Esophagus squamous epithelium (tissue), 5 donors: ENCODE measurements around the gene HJV. TPM values are rescaled to one million over a fixed set of nuclear protein-coding genes. Genes with fewer than 3 reads are reported as not detected.

Experiments used
- DNase-seq: peaks from one replicate; lab custom pipeline; 2025; lab: John Stamatoyannopoulos, UW
- H3K27ac ChIP-seq, 4 donors: fragments of 200-600 bp; sonication (generic); one replicate each; pipeline ENCODE4 v1.5.1; 2016 to 2019; ENCODE audit warnings: mild to moderate bottlenecking in 1 of 4
- H3K27me3 ChIP-seq, 4 donors: fragments of 200-600 bp; sonication (generic); 1 replicate in 3 of 4; 2 replicates in 1 of 4; pipeline versions ENCODE4 v1.5.1 to v1.6.0; 2017 to 2021; ENCODE audit warnings: antibody characterized with exemption in 1 of 4
- H3K36me3 ChIP-seq, 3 donors: fragments of 200-600 bp; sonication (generic); one replicate each; pipeline ENCODE4 v1.5.1; 2016 to 2019
- H3K4me1 ChIP-seq, 3 donors: fragments of 200-600 bp; sonication (generic); one replicate each; pipeline ENCODE4 v1.5.1; 2017 to 2019
- H3K4me3 ChIP-seq, 4 donors: fragments of 200-600 bp; sonication (generic); 1 replicate in 3 of 4; 2 replicates in 1 of 4; pipeline ENCODE4 v1.5.1; 2016 to 2019; ENCODE audit warnings: mild to moderate bottlenecking in 2 of 4, moderate library complexity in 1 of 4
- H3K9me3 ChIP-seq, 3 donors: fragments of 200-600 bp; sonication (generic); one replicate each; pipeline ENCODE4 v1.5.1; 2016 to 2019
- POLR2A ChIP-seq, 4 donors: fragments of 450-650 bp; IDR thresholded peaks; one replicate each; pipeline ENCODE4 v1.6.1; 2017; ENCODE audit warnings: antibody characterized with exemption in 4 of 4, mild to moderate bottlenecking in 4 of 4, moderate library complexity in 3 of 4
- WGBS, 2 donors: methylation state at CpG; one replicate each; pipeline ENCODE4 v1.1.5; 2018; 5-methylcytosine and 5-hydroxymethylcytosine counted together
- intact Hi-C: fragments of 100-400 bp; cut with DNase I; formaldehyde crosslinking; loops from one replicate; pipeline ENCODE4 v1.15.0; 2022
- total RNA-seq, 4 donors: library from RNA; depleted of rRNA; stranded (reverse); fragments of >200 nt; gene quantifications; one replicate each; pipeline ENCODE4 v1.1.0, GENCODE V29; 2016
- TF ChIP-seq, protein P1 (sequence below), 6 experiments: fragments of 450-650 bp in 4 of 6; fragments of 200-600 bp in 2 of 6; sonication (generic) in 2 of 6; IDR thresholded peaks; one replicate each; pipeline ENCODE4 v1.5.1; 2016 to 2019; ENCODE audit warnings: antibody characterized with exemption in 6 of 6, mild to moderate bottlenecking in 4 of 6, moderate library complexity in 4 of 6
- donor health status: DM: yes; HTN: yes; CAD: no.

The HJV gene
- total RNA-seq, 4 donors from 2014 or later: not detected

DNA sequence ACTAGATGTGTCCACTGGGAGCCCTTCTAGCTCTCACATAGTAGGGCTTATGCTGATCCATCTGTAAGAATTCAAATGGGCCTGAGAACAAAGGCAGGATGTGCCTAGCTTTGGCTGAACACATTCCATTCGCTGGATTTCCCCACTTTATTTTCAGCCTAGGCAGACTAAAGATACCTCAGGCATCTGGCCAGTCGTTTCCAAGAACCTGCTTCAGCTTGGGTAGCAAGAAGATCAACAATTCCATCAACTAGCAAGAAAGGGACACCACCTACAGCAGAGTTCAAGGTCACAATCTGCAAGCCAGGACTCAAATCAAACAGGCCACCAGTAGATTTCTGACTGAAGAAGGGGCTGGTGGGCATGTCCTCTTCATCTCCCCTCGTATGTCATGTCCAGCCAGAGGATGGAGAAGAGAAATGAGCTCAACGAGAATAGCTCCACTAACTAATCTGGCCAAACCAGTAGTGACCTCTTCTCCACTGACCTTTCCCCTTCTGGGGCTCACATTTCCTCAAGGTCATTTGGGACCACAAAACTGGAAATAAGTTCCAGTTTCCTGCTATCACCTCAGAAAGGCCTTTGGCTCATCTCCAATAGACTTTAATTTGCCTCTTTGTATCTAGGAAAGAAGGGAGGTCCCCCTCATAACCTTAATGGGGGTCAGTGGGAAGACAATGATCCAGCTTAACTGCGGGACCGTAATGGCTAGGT, 39.4 kb downstream of the HJV start:
- no peak for TF ChIP-seq POLR2A (IDR thresholded peaks at IDR 0.05)
- TF ChIP-seq, protein P1, sequence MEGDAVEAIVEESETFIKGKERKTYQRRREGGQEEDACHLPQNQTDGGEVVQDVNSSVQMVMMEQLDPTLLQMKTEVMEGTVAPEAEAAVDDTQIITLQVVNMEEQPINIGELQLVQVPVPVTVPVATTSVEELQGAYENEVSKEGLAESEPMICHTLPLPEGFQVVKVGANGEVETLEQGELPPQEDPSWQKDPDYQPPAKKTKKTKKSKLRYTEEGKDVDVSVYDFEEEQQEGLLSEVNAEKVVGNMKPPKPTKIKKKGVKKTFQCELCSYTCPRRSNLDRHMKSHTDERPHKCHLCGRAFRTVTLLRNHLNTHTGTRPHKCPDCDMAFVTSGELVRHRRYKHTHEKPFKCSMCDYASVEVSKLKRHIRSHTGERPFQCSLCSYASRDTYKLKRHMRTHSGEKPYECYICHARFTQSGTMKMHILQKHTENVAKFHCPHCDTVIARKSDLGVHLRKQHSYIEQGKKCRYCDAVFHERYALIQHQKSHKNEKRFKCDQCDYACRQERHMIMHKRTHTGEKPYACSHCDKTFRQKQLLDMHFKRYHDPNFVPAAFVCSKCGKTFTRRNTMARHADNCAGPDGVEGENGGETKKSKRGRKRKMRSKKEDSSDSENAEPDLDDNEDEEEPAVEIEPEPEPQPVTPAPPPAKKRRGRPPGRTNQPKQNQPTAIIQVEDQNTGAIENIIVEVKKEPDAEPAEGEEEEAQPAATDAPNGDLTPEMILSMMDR (IDR thresholded peaks at IDR 0.05): no peak
- no peaks in the 10 kb centered on the region for H3K27me3 ChIP-seq
- no peaks in the 10 kb centered on the region for H3K36me3 ChIP-seq
- H3K27ac ChIP-seq: peak overlapping the region; percentile 82 to 98 (median 96)
- WGBS, 2 donors: 48 to 55% methylated on average over 6 of the region's 6 CpGs
- intact Hi-C loops: no loop called here
- no peak for DNase-seq
- no peaks in the 10 kb centered on the region for H3K9me3 ChIP-seq
- no peak overlapping the region for H3K4me3 ChIP-seq
- H3K4me1 ChIP-seq: peaks cover 65 to 97% (median 85%) of the 10 kb centered on the region in 3 donors

DNA sequence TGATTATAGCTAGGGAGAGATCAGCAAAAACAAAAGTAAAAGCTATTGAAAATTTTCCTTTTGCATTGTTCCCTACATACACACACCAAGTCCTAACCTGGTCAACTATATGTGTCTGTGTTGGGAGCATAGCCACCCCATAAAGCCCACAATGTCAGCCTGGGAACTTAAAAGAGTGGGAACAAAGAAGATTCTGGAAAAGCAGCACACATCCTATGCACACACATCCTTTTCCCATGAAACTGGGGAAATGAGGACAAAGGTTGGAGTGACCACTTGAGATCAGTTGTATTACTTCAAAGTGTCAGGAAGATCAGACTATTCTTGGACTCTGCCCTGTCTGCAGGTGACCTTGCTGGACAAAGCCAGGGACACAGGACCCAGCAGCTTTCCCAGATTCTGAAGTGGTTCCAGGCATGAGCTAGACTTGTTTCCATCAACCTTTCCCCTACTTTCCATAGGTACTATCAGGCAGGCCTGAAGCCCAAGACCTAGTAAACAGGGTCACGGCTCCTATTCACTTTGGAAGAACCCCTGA, 41.0 kb downstream of the HJV start:
- H3K36me3 ChIP-seq: peaks cover 0 to 4% (median 0%) of the 10 kb centered on the region in 3 donors
- H3K4me3 ChIP-seq: peak overlapping the region in 1 of 4 donors; percentile 51
- H3K27me3 ChIP-seq: no peaks in the 10 kb centered on the region
- H3K9me3 ChIP-seq: no peaks in the 10 kb centered on the region
- WGBS, 2 donors: 86% methylated on average over 1 of the region's 1 CpG; no CpG with 5 or more reads in 1 of the 2 donors
- no peak for DNase-seq
- H3K27ac ChIP-seq: peak overlapping the region; percentile 90 to 98 (median 96)
- no peak for TF ChIP-seq POLR2A (IDR thresholded peaks at IDR 0.05)
- TF ChIP-seq, protein P1 (IDR thresholded peaks at IDR 0.05): no peak
- H3K4me1 ChIP-seq: peaks cover 64 to 87% (median 77%) of the 10 kb centered on the region in 3 donors
- intact Hi-C loops: no loop called here

- peaks cover 0 to 4% (median 0%) of the 10 kb centered on the region in 3 donors for H3K36me3 ChIP-seq
- intact Hi-C loops: loop anchor here (2.0 kb wide), 1 partner anchor 27 kb away; no protein-coding TSS in a partner anchor
- no peaks in the 10 kb centered on the region for H3K27me3 ChIP-seq
- DNase-seq: no peak
- peak overlapping the region in 3 of 4 donors; percentile 2 to 51 (median 24) for H3K4me3 ChIP-seq
- H3K27ac ChIP-seq: peak overlapping the region; percentile 90 to 98 (median 96)
- 30 to 42% methylated on average over 6 to 7 of the region's 7 CpGs for WGBS, 2 donors
- peaks cover 58 to 81% (median 70%) of the 10 kb centered on the region in 3 donors for H3K4me1 ChIP-seq
- H3K9me3 ChIP-seq: no peaks in the 10 kb centered on the region
- peak in 2 of 4 donors; percentile 7 to 39 for TF ChIP-seq POLR2A (IDR thresholded peaks at IDR 0.05)
- TF ChIP-seq, protein P1 (IDR thresholded peaks at IDR 0.05): no peak
These were observed 41.6 kb downstream of the HJV start for GRCh38 chr1:145979746-145980456.

DNA sequence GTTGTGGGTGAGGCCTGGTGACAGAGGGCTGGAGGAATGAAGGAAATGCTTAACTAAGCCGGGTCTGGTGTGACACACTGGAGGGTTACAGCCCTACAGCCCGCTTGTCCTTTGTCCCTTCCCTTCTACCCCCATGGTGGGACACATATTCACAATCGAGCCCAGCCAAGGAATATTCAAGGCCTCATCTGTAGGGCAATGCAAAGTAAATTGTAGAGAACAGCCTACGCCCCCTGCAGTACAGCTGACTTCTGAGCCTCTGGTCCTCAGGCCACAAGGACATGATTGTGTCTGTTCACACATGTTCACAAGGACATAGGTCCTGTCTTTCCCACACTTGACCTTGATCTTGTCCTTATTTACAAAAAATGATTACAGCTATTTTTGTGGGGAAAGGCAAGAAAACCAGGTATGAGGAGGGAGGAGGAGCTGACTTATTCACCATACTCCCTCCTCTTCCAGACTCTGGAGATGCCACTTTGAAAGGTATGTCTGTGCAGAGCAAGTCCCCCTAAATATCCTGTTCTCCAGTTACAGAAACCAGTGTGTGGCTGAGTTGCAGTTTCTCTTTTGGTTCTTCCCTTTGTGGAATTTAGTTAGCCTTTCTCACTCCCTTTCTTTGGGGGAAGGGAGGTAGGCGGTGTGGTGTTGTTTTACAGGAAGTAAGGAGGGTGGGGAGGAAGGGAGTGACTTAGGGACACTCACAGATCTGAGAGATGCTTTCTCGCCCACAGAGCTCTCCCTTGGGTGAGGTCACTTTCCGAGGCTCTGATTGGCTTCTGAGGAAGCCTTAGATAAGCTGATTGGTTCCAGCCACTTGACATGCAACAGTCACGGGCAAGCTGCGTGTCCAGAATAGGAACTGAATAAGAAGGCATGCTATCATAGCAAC, 42.4 kb downstream of the HJV start:
- 5 to 9% methylated on average over 5 to 9 of the region's 9 CpGs for WGBS, 2 donors
- Histone ChIP-seq H3K36me3 (peaks cover 0 to 4% (median 0%) of the 10 kb centered on the region in 3 donors), H3K27me3 (no peaks in the 10 kb centered on the region), H3K9me3 (no peaks in the 10 kb centered on the region), H3K4me1 (peaks cover 50 to 73% (median 62%) of the 10 kb centered on the region in 3 donors), H3K4me3 (peak overlapping the region in 3 of 4 donors; percentile 24 to 51 (median 28)), H3K27ac (peak overlapping the region; percentile 90 to 98 (median 96))
- DNase-seq: peak; percentile 89
- intact Hi-C loops: loop anchor here (2.0 kb wide), 1 partner anchor 28 kb away; no protein-coding TSS in a partner anchor
- TF ChIP-seq, protein P1 (IDR thresholded peaks at IDR 0.05): peak in 3 of 6 experiments; percentile 13 to 30 (median 16)
- TF ChIP-seq POLR2A (IDR thresholded peaks at IDR 0.05): peak in 3 of 4 donors; percentile 22 to 87 (median 76)
